Natural killer cell (primary cell): ENCODE results near the gene AQP7. TPM values are rescaled to one million over a fixed set of nuclear protein-coding genes. Genes with fewer than 3 reads are reported as not detected.

Source experiments
- ATAC-seq, 3 donors: fragments of 150-1000 bp in 2 of 3; fragments of 200-7000 bp in 1 of 3; cut with Tn5 transposase; 1 replicate in 1 of 3; 2 replicates in 2 of 3; pipeline ENCODE4 v1.10.0; 2021; ENCODE audit warnings: mild to moderate bottlenecking in 2 of 3, moderate library complexity in 2 of 3
- DNase-seq, 2 donors: peaks; one replicate each; pipeline versions ENCODE4 v3.0.0 to v3.0.0-alpha.2; 2013 to 2021; ENCODE audit warnings: mixed read lengths in 1 of 2
- H3K27ac ChIP-seq: one replicate; pipeline ENCODE4 v1.5.1; 2013; ENCODE audit warnings: mild to moderate bottlenecking, low read length
- H3K27me3 ChIP-seq: one replicate; pipeline ENCODE4 v1.6.1; 2013; ENCODE audit warnings: low read length; ENCODE audit not compliant: control insufficient read depth, insufficient read depth
- H3K36me3 ChIP-seq: one replicate; pipeline ENCODE4 v1.6.1; 2013; ENCODE audit warnings: low read length; ENCODE audit not compliant: control insufficient read depth, insufficient read depth
- H3K4me1 ChIP-seq: one replicate; pipeline ENCODE4 v1.6.1; 2013; ENCODE audit warnings: low read length; ENCODE audit not compliant: control insufficient read depth, insufficient read depth
- H3K4me3 ChIP-seq: one replicate; pipeline ENCODE4 v1.5.1; 2013; ENCODE audit warnings: low read length
- H3K9me3 ChIP-seq: one replicate; pipeline ENCODE4 v1.6.1; 2013; ENCODE audit warnings: low read length; ENCODE audit not compliant: control insufficient read depth, insufficient read depth
- H3K27ac Mint-ChIP-seq, 2 donors: one replicate each; pipeline ENCODE4 v1.8.0; 2022; ENCODE audit warnings: mild to moderate bottlenecking in 2 of 2, mixed read lengths in 2 of 2, moderate library complexity in 1 of 2
- H3K27me3 Mint-ChIP-seq, 2 donors: one replicate each; pipeline ENCODE4 v1.8.0; 2022; ENCODE audit warnings: low read depth in 2 of 2, mixed read lengths in 2 of 2
- H3K36me3 Mint-ChIP-seq: one replicate; pipeline ENCODE4 v1.8.0; 2022; ENCODE audit warnings: mixed read lengths
- H3K4me1 Mint-ChIP-seq, 2 donors: one replicate each; pipeline ENCODE4 v1.8.0; 2022; ENCODE audit warnings: mixed read lengths in 2 of 2
- H3K4me3 Mint-ChIP-seq: one replicate; pipeline ENCODE4 v1.8.0; 2022; ENCODE audit warnings: mild to moderate bottlenecking, moderate library complexity, mixed read lengths
- H3K9me3 Mint-ChIP-seq, 2 donors: one replicate each; pipeline ENCODE4 v1.8.0; 2022; ENCODE audit warnings: mixed read lengths in 2 of 2
- CTCF ChIP-seq: fragments of 200-600 bp; IDR thresholded peaks from one replicate; pipeline ENCODE4 v1.8.0; 2022; ENCODE audit warnings: antibody characterized with exemption
- WGBS: methylation state at CpG from one replicate; pipeline ENCODE4 v1.1.7; 2013; ENCODE audit warnings: missing lambda C conversion rate; ENCODE audit not compliant: insufficient coverage; 5-methylcytosine and 5-hydroxymethylcytosine counted together
- intact Hi-C: fragments of 100-400 bp; cut with micrococcal nuclease; formaldehyde crosslinking; loops from one replicate; pipeline ENCODE4 v1.14.2; 2022
- total RNA-seq, 4 donors: library from RNA; stranded (reverse); fragments of 120-200 nt in 1 of 4; gene quantifications; one replicate each; pipeline versions ENCODE4 v1.2.3 to v1.2.4, GENCODE V29; 2013 to 2022

Gene AQP7
- total RNA-seq, 3 donors from 2014 or later (not counting 1 experiment from before 2014, with no cell fraction given), result not detected

- Mint-ChIP-seq H3K4me1 (no peaks in the 10 kb centered on the region), H3K27ac (no peak overlapping the region), H3K36me3 (no peaks in the 10 kb centered on the region), H3K9me3 (no peaks in the 10 kb centered on the region), H3K27me3 (no peaks in the 10 kb centered on the region), H3K4me3 (no peak overlapping the region)
- TF ChIP-seq CTCF, result no peak
- Histone ChIP-seq H3K27ac (no peak overlapping the region), H3K9me3 (no peaks in the 10 kb centered on the region), H3K27me3 (no peaks in the 10 kb centered on the region), H3K4me1 (no peaks in the 10 kb centered on the region), H3K36me3 (no peaks in the 10 kb centered on the region), H3K4me3 (no peak overlapping the region)
- ATAC-seq (no peak), DNase-seq (no peak)
- intact Hi-C loops, result no loop called here
- WGBS, result 95% methylated on average over 5 of the region's 5 CpGs
Measured at GRCh38 chr9:33380390-33381094, 21.8 kb downstream of the AQP7 start.

DNA sequence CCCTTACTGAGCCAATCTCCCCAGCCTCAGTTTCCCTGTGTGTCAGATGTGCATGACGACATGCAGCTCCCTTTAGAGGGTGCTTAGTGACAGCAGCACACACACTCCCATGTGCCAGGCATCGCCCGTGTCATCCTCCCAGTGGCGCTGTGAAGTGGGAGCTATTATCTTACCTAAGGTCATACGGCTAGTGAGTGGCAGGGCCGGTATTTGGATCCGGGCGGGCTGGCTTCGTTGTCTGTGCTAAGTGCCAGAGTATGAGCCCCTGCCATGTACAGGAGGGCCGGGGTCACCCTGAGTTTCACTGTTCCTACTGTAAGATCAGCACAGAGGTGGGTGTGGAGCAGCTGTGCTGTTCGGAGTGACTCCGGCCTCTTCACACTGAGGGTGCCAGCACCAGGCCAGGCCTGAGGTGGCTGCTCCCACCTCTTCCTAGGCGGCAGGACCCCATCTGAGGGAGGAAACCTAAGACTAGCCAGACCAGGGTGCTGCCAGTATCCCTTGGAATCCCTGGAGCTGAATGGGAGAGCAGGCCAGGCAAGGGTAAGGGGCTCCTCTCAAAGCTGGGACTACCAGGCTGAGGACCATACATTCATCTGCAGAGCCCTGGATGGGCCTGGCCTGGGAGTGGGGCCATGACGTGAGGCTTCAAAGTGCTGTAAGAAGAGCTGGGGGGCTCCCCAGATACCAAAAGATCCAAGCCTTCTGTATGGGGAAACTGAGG lies 22.5 kb downstream of the AQP7 start:
- intact Hi-C loops, result no loop called here
- H3K36me3 ChIP-seq, result no peaks in the 10 kb centered on the region
- Mint-ChIP-seq H3K27me3 (no peaks in the 10 kb centered on the region), H3K4me1 (peaks cover 6% of the 10 kb centered on the region in 2 donors), H3K36me3 (no peaks in the 10 kb centered on the region), H3K9me3 (no peaks in the 10 kb centered on the region), H3K4me3 (no peak overlapping the region), H3K27ac (no peak overlapping the region)
- WGBS, result 94% methylated on average over 14 of the region's 14 CpGs
- H3K9me3 ChIP-seq, result no peaks in the 10 kb centered on the region
- TF ChIP-seq CTCF, result no peak
- no peak overlapping the region for H3K4me3 ChIP-seq
- H3K27me3 ChIP-seq, result no peaks in the 10 kb centered on the region
- no peak for DNase-seq
- no peak for ATAC-seq
- no peaks in the 10 kb centered on the region for H3K4me1 ChIP-seq
- no peak overlapping the region for H3K27ac ChIP-seq

DNA sequence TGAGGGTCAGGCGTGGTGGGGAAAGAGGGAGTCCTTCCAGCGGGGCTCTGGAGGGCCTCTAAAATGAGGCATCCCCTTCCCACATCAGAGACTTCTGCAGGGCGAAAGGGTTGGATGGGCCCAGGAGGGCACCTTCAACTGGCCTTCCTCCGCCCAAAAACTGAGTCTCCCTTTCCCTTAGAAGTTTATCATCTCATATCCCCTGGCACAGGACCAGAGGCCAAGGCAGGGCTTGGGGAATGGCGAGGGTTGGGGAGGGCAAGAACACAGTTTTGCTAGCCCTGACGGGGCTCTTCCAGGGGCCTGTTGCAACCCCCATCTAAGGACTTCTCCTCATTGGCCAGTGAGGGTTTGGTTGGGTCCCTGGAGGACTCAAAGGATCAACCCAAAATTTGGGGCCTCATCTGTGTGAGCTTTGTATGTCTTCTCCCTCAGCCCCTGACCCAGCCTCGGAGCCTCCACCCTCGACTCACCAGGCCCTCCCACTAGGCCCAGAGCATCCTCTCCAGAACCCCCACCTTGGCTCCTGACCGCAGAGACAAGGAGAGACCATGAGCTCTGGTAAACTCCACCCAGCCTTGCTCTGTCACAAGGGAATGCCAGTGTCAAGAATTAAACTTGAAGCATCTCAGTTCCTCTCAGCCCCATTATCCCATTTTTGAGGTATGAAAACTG lies 24.1 kb downstream of the AQP7 start:
- H3K9me3 ChIP-seq, result no peaks in the 10 kb centered on the region
- Mint-ChIP-seq H3K9me3 (no peaks in the 10 kb centered on the region), H3K4me1 (peaks cover 8 to 9% of the 10 kb centered on the region in 2 donors), H3K27ac (no peak overlapping the region), H3K36me3 (no peaks in the 10 kb centered on the region), H3K4me3 (no peak overlapping the region), H3K27me3 (no peaks in the 10 kb centered on the region)
- ATAC-seq (no peak), DNase-seq (no peak)
- no peak overlapping the region for H3K4me3 ChIP-seq
- WGBS, result 92% methylated on average over 8 of the region's 9 CpGs
- intact Hi-C loops, result no loop called here
- no peaks in the 10 kb centered on the region for H3K27me3 ChIP-seq
- peaks cover 1% of the 10 kb centered on the region for H3K36me3 ChIP-seq
- TF ChIP-seq CTCF, result no peak
- no peak overlapping the region for H3K27ac ChIP-seq
- no peaks in the 10 kb centered on the region for H3K4me1 ChIP-seq
